Astrocyte of the spinal cord (primary cell): ENCODE results near the gene LYPD6.

ENCODE experiments used
- DNase-seq: peaks from one replicate; pipeline ENCODE4 v3.0.0; 2011; ENCODE audit warnings: low read depth, low spot score
- H3K4me3 ChIP-seq: 2 replicates; pipeline ENCODE4 v1.5.1; 2011; ENCODE audit warnings: low read depth, mild to moderate bottlenecking, low read length, moderate library complexity
- CTCF ChIP-seq: IDR thresholded peaks from 2 replicates; pipeline ENCODE4 v1.5.1; 2012; ENCODE audit warnings: low read depth, mild to moderate bottlenecking, low read length, inconsistent platforms
- in situ Hi-C: cut with HindIII; loops from 2 replicates; pipeline ENCODE4 v1.10.0; 2017; ENCODE audit warnings: low sequenced_read_pairs

Gene LYPD6

GRCh38 chr2:149464396-149464795, 134.0 kb downstream of the LYPD6 start:
- no peak for DNase-seq
- H3K4me3 ChIP-seq = no peak overlapping the region
- in situ Hi-C loops = no loop called here
- TF ChIP-seq CTCF = no peak

- in situ Hi-C loops = no loop called here
- DNase-seq = no peak
- no peak for TF ChIP-seq CTCF
- H3K4me3 ChIP-seq = no peak overlapping the region
Observed at GRCh38 chr2:149465873-149466272, 135.5 kb downstream of the LYPD6 start.

- DNase-seq = no peak
- TF ChIP-seq CTCF = no peak
- no peak overlapping the region for H3K4me3 ChIP-seq
- in situ Hi-C loops = no loop called here
Observed at GRCh38 chr2:149466635-149467034, 136.2 kb downstream of the LYPD6 start.

GRCh38 chr2:149467436-149467835, 137.0 kb downstream of the LYPD6 start:
- H3K4me3 ChIP-seq = no peak overlapping the region

GRCh38 chr2:149468636-149469035, 138.2 kb downstream of the LYPD6 start:
- DNase-seq = no peak
- H3K4me3 ChIP-seq = no peak overlapping the region
- in situ Hi-C loops = no loop called here
- TF ChIP-seq CTCF = no peak

More at GRCh38 chr2:149467436-149467835, 137.0 kb downstream of the LYPD6 start:
- no peak for TF ChIP-seq CTCF
- DNase-seq = no peak
- in situ Hi-C loops = no loop called here

- in situ Hi-C loops = no loop called here
- H3K4me3 ChIP-seq = no peak overlapping the region
- DNase-seq = no peak
- no peak for TF ChIP-seq CTCF
Observed at GRCh38 chr2:149470046-149470445, 139.7 kb downstream of the LYPD6 start.

GRCh38 chr2:149472413-149472812, 142.0 kb downstream of the LYPD6 start:
- in situ Hi-C loops = no loop called here
- H3K4me3 ChIP-seq = no peak overlapping the region
- no peak for DNase-seq
- TF ChIP-seq CTCF = no peak
